HG02759 (cell line): ENCODE data around the gene PYM1.
"Not testable (repeated sequence)": the region's sequence is repeated elsewhere in the genome, so short reads cannot be mapped to it uniquely, and the experiment has no call there.

Experiments used
- ATAC-seq: cut with Tn5 transposase; IDR thresholded peaks from one replicate; pipeline ENCODE4 v1.9.1; 2021; ENCODE audit warnings: mild to moderate bottlenecking, moderate library complexity; ENCODE audit not compliant: unreplicated experiment

The PYM1 gene

GRCh38 chr12:55940065-55940732, 12.5 kb upstream of the PYM1 start:
- ATAC-seq, result peak; percentile 98

DNA sequence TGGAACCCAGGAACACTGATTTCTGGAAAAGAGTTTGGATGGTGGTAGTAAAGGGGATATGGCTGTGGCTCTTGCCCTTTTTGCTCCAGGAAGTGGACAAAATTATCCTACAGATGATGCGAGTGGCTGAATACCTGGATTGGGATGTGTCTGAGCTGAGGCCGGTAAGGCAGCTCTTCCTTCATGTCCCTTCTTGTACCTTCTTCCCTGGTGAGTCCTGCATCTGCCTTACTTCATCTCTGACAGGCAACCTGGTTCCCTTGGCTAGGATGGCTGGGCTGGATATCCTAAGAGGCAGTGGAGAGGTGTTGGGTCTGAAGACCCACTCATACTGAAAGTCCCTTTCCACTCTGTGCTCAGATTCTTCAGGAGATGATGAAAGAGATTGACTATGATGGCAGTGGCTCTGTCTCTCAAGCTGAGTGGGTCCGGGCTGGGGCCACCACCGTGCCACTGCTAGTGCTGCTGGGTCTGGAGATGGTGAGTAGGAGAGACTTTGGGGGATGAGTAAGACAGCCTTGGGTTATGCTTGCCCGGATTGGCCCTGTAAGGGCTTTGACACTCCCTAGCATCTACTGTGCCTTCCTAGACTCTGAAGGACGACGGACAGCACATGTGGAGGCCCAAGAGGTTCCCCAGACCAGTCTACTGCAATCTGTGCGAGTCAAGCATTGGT, 11.3 kb upstream of the PYM1 start:
- ATAC-seq, result no peak

- no peak for ATAC-seq
These were observed 10.3 kb upstream of the PYM1 start for GRCh38 chr12:55937981-55938380.

- ATAC-seq, result no peak
These were observed 8.1 kb upstream of the PYM1 start for GRCh38 chr12:55935738-55936151.

- no peak for ATAC-seq
These were observed 7.1 kb upstream of the PYM1 start for GRCh38 chr12:55934773-55935172.

GRCh38 chr12:55933799-55934742, 6.4 kb upstream of the PYM1 start:
- no peak for ATAC-seq

- no peak for ATAC-seq
These were observed 5.6 kb upstream of the PYM1 start for GRCh38 chr12:55933169-55933798.

GRCh38 chr12:55932551-55932910, 4.8 kb upstream of the PYM1 start:
- no peak for ATAC-seq

DNA sequence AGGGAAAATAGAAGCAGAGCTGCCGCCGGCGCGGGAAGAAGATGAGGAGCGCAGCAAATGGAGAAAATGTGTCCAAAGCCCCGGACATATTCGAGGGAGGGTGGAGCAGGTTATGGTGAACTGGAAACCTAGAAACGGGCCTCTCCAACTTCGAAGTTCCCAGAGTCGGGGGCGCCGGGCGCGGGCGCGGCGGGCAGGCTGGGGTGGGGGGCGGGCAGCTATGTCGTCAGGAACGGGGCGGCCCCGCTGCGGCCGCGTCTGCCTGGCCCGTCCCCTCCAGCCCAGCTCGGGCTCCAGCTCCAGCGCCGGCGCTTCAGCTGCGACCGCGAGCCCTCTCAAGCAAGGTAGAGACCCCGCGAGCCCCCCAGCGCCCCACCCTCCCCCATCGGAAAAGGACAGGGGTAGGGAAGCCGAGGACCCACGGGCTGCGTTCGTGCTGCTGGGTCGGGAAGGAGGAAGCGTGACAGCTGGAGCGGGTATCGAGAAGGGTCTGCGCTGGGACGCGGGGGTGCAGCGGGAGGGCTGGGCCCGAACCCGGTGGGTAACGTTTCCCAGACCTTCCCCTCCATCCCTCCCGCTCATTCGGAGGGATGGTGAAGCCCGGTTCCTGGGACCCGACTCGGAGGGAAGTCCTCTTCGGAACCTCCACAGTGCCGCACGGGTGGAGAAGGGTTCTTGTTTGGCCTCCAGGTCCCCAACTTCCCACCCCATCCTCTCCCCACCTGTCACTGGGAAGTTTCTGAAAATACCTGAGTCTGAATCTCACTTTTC, 4.3 kb upstream of the PYM1 start:
- no peak for ATAC-seq

DNA sequence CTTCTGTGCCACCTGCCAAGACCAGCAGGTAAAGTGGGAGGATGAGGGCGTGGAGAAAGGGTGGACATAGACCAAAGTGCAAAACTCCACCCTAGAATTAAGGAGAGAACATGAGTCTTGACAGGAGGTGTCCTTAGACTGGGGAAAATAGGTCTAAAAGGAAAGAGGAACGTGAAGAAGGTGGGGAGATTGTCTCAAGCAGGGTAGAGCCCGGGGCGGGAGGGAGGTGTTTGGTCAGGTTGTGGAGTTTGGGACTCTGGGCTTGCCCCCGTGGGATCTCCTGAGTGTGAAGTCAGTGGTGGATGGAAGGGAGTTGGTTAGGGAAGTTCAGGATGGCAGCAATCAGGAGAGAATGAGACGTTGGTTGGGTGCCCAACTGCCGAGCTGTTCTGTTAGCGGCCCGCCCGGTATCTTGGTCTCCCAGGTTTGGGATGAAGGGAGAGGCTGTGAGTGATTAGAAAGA, 3.7 kb upstream of the PYM1 start:
- ATAC-seq, result no peak

GRCh38 chr12:55930771-55931316, 3.1 kb upstream of the PYM1 start, which contains the start of gene DGKA:
Gene DGKA, plus strand, starts transcription at chr12:55931162. Its CDS starts 5,342 bp downstream, at chr12:55936504.
- no peak for ATAC-seq

- peak; percentile 46 for ATAC-seq
These were observed 1.7 kb upstream of the PYM1 start for GRCh38 chr12:55929306-55929791.

DNA sequence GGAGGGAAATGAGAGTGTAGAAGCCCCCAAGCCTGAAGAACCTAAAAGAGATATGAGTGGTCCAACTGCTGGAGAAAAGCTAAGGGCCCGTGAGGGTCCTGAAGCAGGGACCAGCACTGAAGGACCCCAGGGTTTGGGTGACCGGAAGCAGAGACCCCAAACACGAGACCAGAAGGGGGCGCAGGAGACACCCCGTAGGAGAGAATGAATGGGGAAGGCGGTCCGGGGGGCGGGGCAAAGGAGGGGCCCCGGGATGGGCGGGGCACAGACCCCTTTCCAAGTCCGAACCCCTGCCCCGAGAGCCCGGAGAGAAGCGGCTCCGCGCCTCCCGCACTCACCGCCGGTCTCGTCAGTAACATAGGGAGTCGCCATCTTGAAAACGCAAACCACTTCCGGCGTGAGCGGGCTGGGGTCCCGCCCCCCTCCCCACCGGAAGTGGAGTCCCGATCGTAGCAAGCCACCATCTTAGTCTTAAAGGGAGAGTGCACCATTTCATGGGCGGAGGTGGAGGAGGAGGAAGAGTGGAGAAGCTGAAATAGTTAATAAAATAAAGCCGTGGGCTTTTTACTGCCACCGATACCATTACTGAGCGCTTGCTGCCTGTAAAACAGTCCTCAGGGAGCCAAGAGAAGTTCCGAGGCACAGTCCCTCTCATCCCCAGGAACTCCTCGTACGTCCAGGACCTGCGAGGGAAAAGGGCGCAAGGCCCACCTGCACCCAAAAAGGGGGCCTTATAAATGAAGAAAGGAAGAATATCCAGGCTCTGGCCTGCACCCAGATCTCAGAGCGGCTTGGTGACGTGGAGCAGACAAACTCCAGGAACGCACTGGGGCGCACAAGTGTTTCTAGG, 731 bp downstream of the PYM1 start:
- ATAC-seq, result peak; percentile 40

DNA sequence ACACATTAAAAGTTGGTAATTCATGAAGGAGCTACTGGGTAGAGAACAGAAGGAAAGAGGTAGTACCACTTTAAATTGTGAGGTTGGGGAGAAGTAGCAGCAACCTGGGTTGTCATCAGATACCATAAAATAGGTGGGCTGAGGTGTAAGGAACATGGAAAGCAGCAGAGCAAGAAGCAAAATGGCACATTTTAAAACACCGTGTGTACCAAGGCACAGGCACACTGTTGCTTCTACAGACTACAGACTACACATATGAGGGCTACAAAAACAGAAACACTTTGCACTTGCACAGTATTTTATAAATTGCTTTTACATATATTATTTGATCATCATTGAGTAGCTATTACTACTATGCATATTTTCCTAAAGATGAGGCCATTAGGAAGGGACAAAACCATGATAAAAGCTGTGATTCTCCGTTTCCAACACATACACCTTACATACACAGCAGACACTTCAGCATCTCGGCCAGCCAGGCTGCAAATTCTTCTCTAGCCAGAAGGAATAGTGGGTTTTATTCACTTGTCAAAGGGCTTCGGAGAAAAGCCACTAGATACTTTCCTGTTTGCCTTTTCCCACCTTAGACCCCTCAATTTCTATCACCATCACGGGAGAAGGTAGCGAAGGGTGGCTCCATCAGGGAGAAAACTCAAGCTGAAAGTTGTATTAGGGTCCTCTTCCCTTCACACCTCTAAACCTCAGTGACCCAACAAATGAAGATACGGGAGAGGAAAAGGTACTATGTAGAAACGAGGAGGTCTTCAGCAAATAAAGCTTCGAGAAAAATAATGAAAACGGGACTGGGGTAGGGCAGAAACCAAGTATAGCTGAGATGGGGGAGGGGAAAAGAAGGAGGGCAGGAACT, 1.6 kb downstream of the PYM1 start:
- peak; percentile 2 for ATAC-seq

DNA sequence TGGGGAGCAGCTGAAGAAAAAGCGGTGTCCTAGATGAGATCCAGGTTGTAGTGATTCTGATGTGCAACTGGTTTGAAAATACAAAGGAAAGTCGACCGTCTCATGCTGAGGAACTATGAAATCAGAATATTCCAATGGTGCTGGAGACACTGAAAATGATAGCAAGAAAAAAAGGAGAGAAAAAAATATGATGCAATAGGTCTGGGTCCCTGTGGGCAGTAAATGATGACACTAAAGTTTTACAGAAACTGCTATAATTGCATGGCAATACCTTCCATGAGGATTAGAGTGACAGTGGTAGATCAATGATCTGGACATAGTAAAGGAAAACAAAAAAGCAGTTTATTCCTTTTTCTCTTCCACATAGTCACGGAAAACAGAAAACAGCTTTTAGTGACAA, 2.3 kb downstream of the PYM1 start:
- ATAC-seq, result no peak

GRCh38 chr12:55923648-55924047, 4.0 kb downstream of the PYM1 start:
- not testable (repeated sequence) for ATAC-seq

DNA sequence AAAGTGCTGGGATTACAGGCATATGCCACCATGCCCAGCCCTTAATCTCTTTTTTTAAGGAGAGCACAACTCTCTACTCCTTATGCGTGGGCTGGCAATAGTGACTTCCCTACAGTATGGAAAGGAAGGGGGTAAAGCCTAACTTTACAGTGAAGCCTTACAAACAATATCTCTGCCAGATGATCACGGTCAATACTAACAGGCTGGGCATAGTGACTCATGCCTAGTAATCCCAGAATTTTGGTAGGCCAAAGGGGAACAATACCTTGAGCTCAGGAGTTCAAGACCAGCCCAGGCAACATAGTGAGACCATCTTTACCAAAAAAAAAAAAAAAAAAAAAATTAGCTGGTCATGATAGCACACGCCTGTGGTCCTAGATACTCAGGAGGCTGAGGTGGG, 5.6 kb downstream of the PYM1 start:
- ATAC-seq, result no peak

DNA sequence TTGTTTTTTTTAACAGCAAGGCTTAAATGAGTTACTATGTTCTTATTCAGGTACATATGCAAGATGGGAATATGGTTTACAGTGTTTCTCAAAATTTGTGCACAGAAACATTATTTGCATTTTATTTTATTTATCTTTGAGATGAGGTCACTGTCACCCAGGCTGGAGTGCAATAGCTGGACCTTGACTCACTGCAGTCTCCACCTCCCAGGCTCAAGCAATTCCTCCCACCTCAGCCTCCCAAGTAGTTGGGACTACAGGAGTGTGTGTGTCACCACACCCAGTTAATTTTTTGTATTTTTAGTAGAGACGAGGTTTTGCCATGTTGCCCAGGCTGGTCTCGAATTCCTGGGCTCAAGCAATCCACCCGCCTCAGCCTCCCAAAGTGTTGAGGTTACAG, 8.7 kb downstream of the PYM1 start:
- not testable (repeated sequence) for ATAC-seq
